Suprapubic skin (tissue), 4 donors: ENCODE measurements around the gene PACRG.

Experiments used
- EP300 ChIP-seq: sonication (generic); formaldehyde crosslinking; IDR thresholded peaks from one replicate; pipeline ENCODE4 v1.6.1; 2017; ENCODE audit warnings: antibody characterized with exemption
- POLR2AphosphoS5 ChIP-seq, 3 donors: sonication (generic); formaldehyde crosslinking; IDR thresholded peaks; one replicate each; pipeline ENCODE4 v1.6.1; 2017; ENCODE audit warnings: antibody characterized with exemption in 3 of 3
- TF ChIP-seq, protein P1 (sequence below), 2 donors: fragments of 200-600 bp in 1 of 2; fragments of 450-650 bp in 1 of 2; sonication (generic) in 1 of 2; IDR thresholded peaks; one replicate each; pipeline ENCODE4 v1.5.1; 2016 to 2019; ENCODE audit warnings: antibody characterized with exemption in 2 of 2, mild to moderate bottlenecking in 1 of 2, moderate library complexity in 1 of 2

DNA sequence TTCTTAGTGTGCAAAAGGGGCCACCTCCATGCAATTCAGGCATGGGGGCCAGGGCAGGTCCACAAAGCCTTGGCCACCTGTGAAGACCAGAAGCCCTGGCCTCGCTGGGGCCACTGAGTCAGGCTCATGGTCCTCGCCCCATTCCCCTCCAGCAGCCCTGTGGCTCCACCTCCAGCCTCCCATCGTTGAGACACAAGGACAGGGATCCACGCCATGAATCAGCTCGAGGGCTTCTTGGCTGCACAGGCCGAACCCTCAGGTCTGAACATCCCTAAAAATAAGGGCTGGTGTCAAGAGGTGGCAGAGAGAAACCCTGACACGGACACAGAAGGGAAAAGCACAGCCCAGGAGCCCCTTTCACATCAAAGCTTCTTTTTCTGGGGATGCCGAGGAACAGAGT lies 618.2 kb downstream of the PACRG start:
- TF ChIP-seq, protein P1, sequence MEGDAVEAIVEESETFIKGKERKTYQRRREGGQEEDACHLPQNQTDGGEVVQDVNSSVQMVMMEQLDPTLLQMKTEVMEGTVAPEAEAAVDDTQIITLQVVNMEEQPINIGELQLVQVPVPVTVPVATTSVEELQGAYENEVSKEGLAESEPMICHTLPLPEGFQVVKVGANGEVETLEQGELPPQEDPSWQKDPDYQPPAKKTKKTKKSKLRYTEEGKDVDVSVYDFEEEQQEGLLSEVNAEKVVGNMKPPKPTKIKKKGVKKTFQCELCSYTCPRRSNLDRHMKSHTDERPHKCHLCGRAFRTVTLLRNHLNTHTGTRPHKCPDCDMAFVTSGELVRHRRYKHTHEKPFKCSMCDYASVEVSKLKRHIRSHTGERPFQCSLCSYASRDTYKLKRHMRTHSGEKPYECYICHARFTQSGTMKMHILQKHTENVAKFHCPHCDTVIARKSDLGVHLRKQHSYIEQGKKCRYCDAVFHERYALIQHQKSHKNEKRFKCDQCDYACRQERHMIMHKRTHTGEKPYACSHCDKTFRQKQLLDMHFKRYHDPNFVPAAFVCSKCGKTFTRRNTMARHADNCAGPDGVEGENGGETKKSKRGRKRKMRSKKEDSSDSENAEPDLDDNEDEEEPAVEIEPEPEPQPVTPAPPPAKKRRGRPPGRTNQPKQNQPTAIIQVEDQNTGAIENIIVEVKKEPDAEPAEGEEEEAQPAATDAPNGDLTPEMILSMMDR (IDR thresholded peaks at IDR 0.05) = no peak
- TF ChIP-seq EP300 (no peak), POLR2AphosphoS5 (IDR thresholded peaks at IDR 0.05) (no peak)
